Astrocyte (in vitro differentiated cells and primary cell): ENCODE data around the gene LRRK2. TPM values are rescaled to one million over a fixed set of nuclear protein-coding genes. Genes with fewer than 3 reads are reported as not detected.

ENCODE experiments used
- DNase-seq: peaks from one replicate; pipeline ENCODE4 v3.0.0-alpha.2; 2010; ENCODE audit warnings: low read depth
- FAIRE-seq: peaks from 2 replicates; lab custom pipeline; 2011; peaks lifted over from hg19 to GRCh38; lab: Jason Lieb, UNC
- H2AFZ ChIP-seq: 2 replicates; pipeline ENCODE4 v1.6.0; 2012; ENCODE audit warnings: low read depth, low read length, inconsistent platforms
- H3K27ac ChIP-seq: 2 replicates; pipeline ENCODE4 v1.5.1; 2011; ENCODE audit warnings: low read depth, low read length, inconsistent platforms
- H3K27me3 ChIP-seq: 2 replicates; pipeline ENCODE4 v1.6.0; 2011; ENCODE audit warnings: low read length, inconsistent platforms; ENCODE audit not compliant: insufficient read depth
- H3K36me3 ChIP-seq: 2 replicates; pipeline ENCODE4 v1.5.1; 2011; ENCODE audit warnings: low read length, inconsistent platforms; ENCODE audit not compliant: insufficient read depth
- H3K4me1 ChIP-seq: 2 replicates; pipeline ENCODE4 v1.5.1; 2011; ENCODE audit warnings: low read length, inconsistent platforms; ENCODE audit not compliant: insufficient read depth
- H3K4me2 ChIP-seq: 2 replicates; pipeline ENCODE4 v1.6.0; 2012; ENCODE audit warnings: low read length, inconsistent platforms
- H3K4me3 ChIP-seq: 2 replicates; pipeline ENCODE4 v1.5.1; 2011; ENCODE audit warnings: low read depth, mild to moderate bottlenecking, low read length, inconsistent platforms; ENCODE audit not compliant: insufficient read depth
- H3K79me2 ChIP-seq: 2 replicates; pipeline ENCODE4 v1.6.0; 2012; ENCODE audit warnings: mild to moderate bottlenecking, low read length, inconsistent platforms; ENCODE audit not compliant: insufficient read depth
- H3K9ac ChIP-seq: 2 replicates; pipeline ENCODE4 v1.6.0; 2012; ENCODE audit warnings: mild to moderate bottlenecking, low read length, inconsistent platforms
- H3K9me3 ChIP-seq: 2 replicates; pipeline ENCODE4 v1.5.1; 2012; ENCODE audit warnings: low read depth, mild to moderate bottlenecking, low read length, inconsistent platforms; ENCODE audit not compliant: insufficient read depth
- H4K20me1 ChIP-seq: 2 replicates; pipeline ENCODE4 v1.6.0; 2012; ENCODE audit warnings: low read length, inconsistent platforms; ENCODE audit not compliant: insufficient read depth
- H3K27ac Mint-ChIP-seq: one replicate; pipeline ENCODE4 v1.8.0; 2021; ENCODE audit warnings: mild to moderate bottlenecking, mixed read lengths; ENCODE audit not compliant: unreplicated experiment
- H3K27me3 Mint-ChIP-seq: one replicate; pipeline ENCODE4 v1.8.0; 2021; ENCODE audit warnings: low read depth, mixed read lengths; ENCODE audit not compliant: unreplicated experiment
- H3K36me3 Mint-ChIP-seq: one replicate; pipeline ENCODE4 v1.8.0; 2021; ENCODE audit warnings: low read depth, mixed read lengths; ENCODE audit not compliant: unreplicated experiment
- H3K4me1 Mint-ChIP-seq: one replicate; pipeline ENCODE4 v1.8.0; 2021; ENCODE audit warnings: low read depth, mixed read lengths; ENCODE audit not compliant: unreplicated experiment
- H3K4me3 Mint-ChIP-seq: one replicate; pipeline ENCODE4 v1.8.0; 2021; ENCODE audit warnings: mild to moderate bottlenecking, moderate library complexity, mixed read lengths; ENCODE audit not compliant: unreplicated experiment
- H3K9me3 Mint-ChIP-seq: one replicate; pipeline ENCODE4 v1.8.0; 2021; ENCODE audit warnings: mild to moderate bottlenecking, mixed read lengths; ENCODE audit not compliant: unreplicated experiment
- EZH2 ChIP-seq: IDR thresholded peaks from 2 replicates; pipeline ENCODE4 v1.6.1; 2012; ENCODE audit warnings: mild to moderate bottlenecking, low read length, inconsistent platforms; ENCODE audit not compliant: insufficient read depth
- total RNA-seq: library from RNA; stranded (reverse); gene quantifications from 2 replicates; pipeline ENCODE4 v1.2.1, GENCODE V29; 2021
- TF ChIP-seq, protein P1 (sequence below): IDR thresholded peaks from 2 replicates; pipeline ENCODE4 v1.5.1; 2011; ENCODE audit warnings: low read depth, mild to moderate bottlenecking, inconsistent platforms, low read length, moderate library complexity; ENCODE audit not compliant: insufficient read depth

LRRK2 gene
- total RNA-seq, 1 donor from 2014 or later = 0.02 TPM

DNA sequence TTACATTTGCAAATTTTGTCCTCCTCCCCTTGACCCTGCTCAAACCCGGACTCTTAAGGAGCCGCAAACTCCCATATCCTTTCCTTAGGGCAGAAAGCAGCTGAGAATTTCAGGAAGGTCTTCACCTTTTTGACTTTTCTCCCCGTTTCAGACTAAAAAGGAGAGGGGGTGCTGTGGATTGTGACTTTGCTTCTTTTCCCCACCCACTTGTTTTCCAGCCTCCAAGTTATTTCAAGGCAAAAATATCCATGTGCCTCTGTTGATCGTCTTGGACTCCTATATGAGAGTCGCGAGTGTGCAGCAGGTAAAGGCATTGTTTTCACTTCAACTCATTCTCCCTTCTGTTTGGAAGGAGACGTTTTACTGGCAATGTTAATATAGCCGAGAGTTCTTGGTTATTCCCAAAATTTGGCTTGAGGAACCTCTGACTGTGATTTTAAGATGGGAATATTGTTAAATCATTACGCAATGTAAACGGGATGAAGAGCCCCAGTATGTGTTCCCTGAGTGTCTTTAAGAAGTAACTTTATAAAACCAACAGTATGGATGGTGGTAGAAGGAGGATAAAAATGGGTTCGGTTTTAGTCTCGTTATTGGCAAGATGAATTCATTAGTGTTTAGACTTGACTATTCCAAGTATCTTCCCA, 663 bp downstream of the LRRK2 start:
- H3K27me3 ChIP-seq = no peaks in the 10 kb centered on the region
- Mint-ChIP-seq H3K27ac (no peak overlapping the region), H3K4me1 (no peaks in the 10 kb centered on the region), H3K27me3 (peaks cover 27% of the 10 kb centered on the region), H3K36me3 (no peaks in the 10 kb centered on the region), H3K4me3 (peak overlapping the region; percentile 85), H3K9me3 (no peaks in the 10 kb centered on the region)
- DNase-seq = no peak
- no peaks in the 10 kb centered on the region for H3K4me1 ChIP-seq
- peak overlapping the region; percentile 67 for H3K4me3 ChIP-seq
- H2AFZ ChIP-seq = peak overlapping the region; percentile 89
- no peaks in the 10 kb centered on the region for H3K9me3 ChIP-seq
- no peak for TF ChIP-seq EZH2
- no peak for FAIRE-seq
- peak overlapping the region; percentile 79 for H3K9ac ChIP-seq
- H4K20me1 ChIP-seq = no peaks in the 10 kb centered on the region
- no peaks in the 10 kb centered on the region for H3K36me3 ChIP-seq
- H3K27ac ChIP-seq = no peak overlapping the region
- peak overlapping the region; percentile 84 for H3K4me2 ChIP-seq
- H3K79me2 ChIP-seq = no peaks in the 10 kb centered on the region

DNA sequence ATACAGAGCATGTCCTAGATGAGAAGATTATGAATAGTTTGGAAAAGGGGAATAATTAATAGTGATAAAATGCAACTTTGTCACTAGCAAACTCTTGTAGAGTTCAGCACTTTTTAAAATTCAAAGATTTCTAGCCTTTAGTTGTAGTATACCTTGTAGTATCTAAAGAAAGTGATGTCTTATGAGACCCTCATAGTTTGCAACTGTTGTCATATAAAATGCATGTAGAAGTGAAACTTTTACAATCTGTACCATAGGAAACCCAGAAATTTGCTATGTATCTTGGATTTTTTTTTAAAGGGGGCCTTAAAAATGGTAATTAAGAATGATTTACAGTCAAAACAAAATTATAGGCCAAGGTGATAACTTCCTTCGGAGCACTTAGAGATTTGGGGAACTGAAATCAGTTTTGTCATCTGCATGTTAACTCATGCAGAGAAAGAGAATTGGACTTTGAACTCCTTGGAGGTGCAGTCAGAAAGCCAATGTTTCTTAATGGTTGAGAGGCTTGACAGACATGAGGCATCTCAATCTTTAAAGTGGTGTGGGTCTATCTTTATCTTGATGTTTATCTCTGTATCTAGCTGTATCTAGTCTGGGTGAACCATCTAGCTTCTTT, 1.3 kb downstream of the LRRK2 start:
- Histone ChIP-seq H2AFZ (no peak overlapping the region), H3K9ac (no peak overlapping the region), H4K20me1 (no peaks in the 10 kb centered on the region), H3K79me2 (no peaks in the 10 kb centered on the region), H3K27ac (no peak overlapping the region), H3K9me3 (no peaks in the 10 kb centered on the region), H3K36me3 (no peaks in the 10 kb centered on the region), H3K4me1 (no peaks in the 10 kb centered on the region), H3K4me3 (no peak overlapping the region), H3K4me2 (peak overlapping the region; percentile 21), H3K27me3 (no peaks in the 10 kb centered on the region)
- Mint-ChIP-seq H3K4me1 (no peaks in the 10 kb centered on the region), H3K36me3 (no peaks in the 10 kb centered on the region), H3K27ac (no peak overlapping the region), H3K9me3 (no peaks in the 10 kb centered on the region), H3K4me3 (no peak overlapping the region), H3K27me3 (peaks cover 27% of the 10 kb centered on the region)
- no peak for TF ChIP-seq EZH2
- TF ChIP-seq, protein P1, sequence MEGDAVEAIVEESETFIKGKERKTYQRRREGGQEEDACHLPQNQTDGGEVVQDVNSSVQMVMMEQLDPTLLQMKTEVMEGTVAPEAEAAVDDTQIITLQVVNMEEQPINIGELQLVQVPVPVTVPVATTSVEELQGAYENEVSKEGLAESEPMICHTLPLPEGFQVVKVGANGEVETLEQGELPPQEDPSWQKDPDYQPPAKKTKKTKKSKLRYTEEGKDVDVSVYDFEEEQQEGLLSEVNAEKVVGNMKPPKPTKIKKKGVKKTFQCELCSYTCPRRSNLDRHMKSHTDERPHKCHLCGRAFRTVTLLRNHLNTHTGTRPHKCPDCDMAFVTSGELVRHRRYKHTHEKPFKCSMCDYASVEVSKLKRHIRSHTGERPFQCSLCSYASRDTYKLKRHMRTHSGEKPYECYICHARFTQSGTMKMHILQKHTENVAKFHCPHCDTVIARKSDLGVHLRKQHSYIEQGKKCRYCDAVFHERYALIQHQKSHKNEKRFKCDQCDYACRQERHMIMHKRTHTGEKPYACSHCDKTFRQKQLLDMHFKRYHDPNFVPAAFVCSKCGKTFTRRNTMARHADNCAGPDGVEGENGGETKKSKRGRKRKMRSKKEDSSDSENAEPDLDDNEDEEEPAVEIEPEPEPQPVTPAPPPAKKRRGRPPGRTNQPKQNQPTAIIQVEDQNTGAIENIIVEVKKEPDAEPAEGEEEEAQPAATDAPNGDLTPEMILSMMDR = no peak
- FAIRE-seq = no peak
- no peak for DNase-seq

DNA sequence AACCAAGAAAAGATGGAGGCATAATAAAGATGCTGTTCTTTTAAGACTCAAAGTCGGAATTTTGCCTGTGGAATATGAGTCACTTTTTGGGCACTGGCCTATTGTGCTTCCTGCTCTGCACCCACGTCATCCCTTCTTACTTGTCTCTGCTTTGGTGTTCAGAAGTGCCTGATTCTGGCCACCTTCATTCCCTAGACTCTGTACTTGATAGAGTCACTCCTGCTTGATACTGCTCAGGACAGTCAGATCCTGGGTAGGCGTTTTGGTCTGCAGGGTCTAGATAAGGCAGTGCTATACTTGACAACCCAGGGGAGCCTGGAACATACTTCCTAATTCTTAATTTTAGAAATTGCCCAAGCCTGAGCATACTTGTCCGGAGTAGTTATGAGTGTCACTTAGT, 1.9 kb downstream of the LRRK2 start:
- Mint-ChIP-seq H3K36me3 (no peaks in the 10 kb centered on the region), H3K27ac (no peak overlapping the region), H3K9me3 (no peaks in the 10 kb centered on the region), H3K27me3 (peaks cover 27% of the 10 kb centered on the region), H3K4me3 (no peak overlapping the region), H3K4me1 (no peaks in the 10 kb centered on the region)
- FAIRE-seq (peak; percentile 49), DNase-seq (peak; percentile 86)
- peak overlapping the region; percentile 21 for H3K4me2 ChIP-seq
- no peak overlapping the region for H3K4me3 ChIP-seq
- no peaks in the 10 kb centered on the region for H3K27me3 ChIP-seq
- no peak for TF ChIP-seq EZH2
- TF ChIP-seq, protein P1 = no peak
- no peaks in the 10 kb centered on the region for H3K9me3 ChIP-seq
- H2AFZ ChIP-seq = peak overlapping the region; percentile 44
- no peaks in the 10 kb centered on the region for H4K20me1 ChIP-seq
- H3K27ac ChIP-seq = no peak overlapping the region
- H3K4me1 ChIP-seq = no peaks in the 10 kb centered on the region
- no peaks in the 10 kb centered on the region for H3K79me2 ChIP-seq
- no peaks in the 10 kb centered on the region for H3K36me3 ChIP-seq
- H3K9ac ChIP-seq = no peak overlapping the region
